ENCODE data around the gene PGBD5.
A peak's percentile ranks its signal among the peaks of the same experiment; 100 is the strongest.

Gene PGBD5

GRCh38 chr1:230322421-230322756 is 103.7 kb downstream of the PGBD5 start:
- DNase-seq (ENCODE audit: low spot score): no peak

GRCh38 chr1:230321741-230322420 is 104.3 kb downstream of the PGBD5 start:
- no peak for DNase-seq (ENCODE audit: low spot score)

DNA sequence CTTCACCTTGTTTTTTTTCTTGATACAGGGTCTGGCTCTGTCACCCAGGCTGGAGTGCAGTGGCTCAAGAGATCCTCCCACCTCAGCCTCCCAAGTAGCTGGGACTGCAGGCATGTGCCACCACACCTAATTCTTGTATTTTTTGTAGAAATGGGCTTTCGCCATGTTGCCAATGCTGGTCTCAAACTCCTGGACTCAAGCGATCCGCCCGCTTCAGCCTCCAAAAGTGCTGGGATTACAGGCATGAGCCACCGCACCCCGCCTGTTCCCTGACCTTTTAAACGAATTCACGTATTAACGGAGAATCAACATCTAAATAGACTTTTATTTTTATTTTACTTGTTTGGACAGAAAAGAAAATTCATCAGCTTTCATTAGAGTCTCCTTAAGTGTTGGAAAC is 104.8 kb downstream of the PGBD5 start:
- no peak for DNase-seq (ENCODE audit: low spot score)

DNA sequence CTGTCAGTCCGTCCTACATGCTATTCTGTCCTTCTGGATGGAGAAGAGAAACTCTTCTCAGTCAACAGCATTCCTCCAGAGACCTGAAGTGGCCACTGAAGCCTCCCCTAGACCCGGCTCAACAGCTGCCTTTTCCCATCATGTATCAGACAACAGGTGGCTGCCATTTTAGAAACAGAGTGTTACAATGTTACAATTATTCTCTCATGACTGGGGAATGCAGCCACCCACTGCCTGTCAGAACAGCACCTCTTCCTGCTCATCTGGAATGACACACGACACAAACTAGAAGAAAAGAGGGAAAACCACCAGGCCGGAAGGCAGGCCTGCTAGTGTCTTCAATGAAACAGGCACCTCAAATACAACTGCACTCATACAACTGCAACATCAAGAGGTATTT is 105.3 kb downstream of the PGBD5 start:
- DNase-seq (ENCODE audit: low spot score): no peak

GRCh38 chr1:230319014-230319747 is 107.0 kb downstream of the PGBD5 start:
- DNase-seq (ENCODE audit: low spot score): no peak

- no peak for DNase-seq (ENCODE audit: low spot score)
These were observed 108.0 kb downstream of the PGBD5 start for GRCh38 chr1:230317823-230318819.

- no peak for DNase-seq (ENCODE audit: low spot score)
These were observed 109.0 kb downstream of the PGBD5 start for GRCh38 chr1:230316864-230317745.

GRCh38 chr1:230315099-230315498 is 111.0 kb downstream of the PGBD5 start:
- no peak for DNase-seq (ENCODE audit: low spot score)

DNA sequence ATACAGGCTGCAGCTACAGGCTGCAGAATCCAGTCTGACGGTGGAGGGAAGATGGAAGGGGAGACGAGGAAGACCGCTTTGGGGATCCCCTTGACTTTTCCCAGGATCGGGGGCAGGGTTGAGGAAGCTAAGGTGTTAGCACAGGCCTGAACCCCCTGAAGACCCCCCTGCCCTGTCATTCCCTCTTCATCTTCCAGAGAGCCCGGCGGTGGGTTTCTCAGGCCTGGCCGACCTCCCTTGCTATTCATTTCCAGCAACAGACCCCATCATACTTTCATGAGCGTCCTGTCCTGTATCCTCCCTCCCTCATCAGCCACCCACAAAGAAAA is 112.0 kb downstream of the PGBD5 start:
- no peak for DNase-seq (ENCODE audit: low spot score)

- DNase-seq (ENCODE audit: low spot score): no peak
These were observed 112.5 kb downstream of the PGBD5 start for GRCh38 chr1:230313453-230314141.

DNA sequence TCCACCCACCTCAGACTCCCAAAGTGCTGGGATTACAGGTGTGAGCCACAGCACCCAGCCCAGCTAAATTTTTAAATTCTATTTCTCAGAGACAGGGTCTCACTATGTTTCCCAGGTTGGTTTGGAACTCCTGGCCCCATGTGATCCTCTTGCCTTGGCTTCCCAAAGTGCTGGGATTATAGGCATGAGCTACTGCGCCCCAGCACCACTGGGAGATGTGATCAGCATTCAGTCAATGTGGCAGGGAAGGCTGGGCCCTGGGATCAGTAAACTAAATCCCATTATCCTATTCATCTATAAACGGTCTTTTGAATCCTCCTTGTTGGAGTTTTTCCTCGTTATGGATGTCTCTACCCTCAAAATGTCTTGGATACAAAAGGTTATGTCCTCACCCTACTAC is 113.5 kb downstream of the PGBD5 start:
- DNase-seq (ENCODE audit: low spot score): no peak

- DNase-seq (ENCODE audit: low spot score): peak; percentile 82
These were observed 115.6 kb downstream of the PGBD5 start for GRCh38 chr1:230310381-230311163.

- no peak for DNase-seq (ENCODE audit: low spot score)
These were observed 116.4 kb downstream of the PGBD5 start for GRCh38 chr1:230309646-230310177.

GRCh38 chr1:230308821-230309220 is 117.3 kb downstream of the PGBD5 start:
- DNase-seq (ENCODE audit: low spot score): no peak

DNA sequence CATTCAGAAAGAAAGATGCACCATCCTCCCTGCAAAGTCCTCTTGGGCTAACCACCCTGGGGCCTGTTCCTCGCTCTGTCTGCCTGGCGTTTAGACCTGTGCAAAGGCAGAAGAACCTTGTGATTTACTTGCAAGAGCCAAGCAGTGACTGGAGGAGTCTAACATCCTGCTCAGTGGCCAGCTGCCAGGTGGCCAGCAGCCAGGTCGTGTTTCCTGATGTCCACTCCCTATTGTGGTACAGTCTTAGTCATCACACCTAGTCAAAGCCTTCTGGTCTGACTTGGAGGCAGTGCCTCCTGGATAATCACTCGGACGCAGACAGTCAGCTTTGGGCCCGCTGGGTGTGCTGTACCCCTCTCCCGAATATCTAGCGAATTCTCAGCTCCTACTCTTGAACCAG is 118.1 kb downstream of the PGBD5 start:
- no peak for DNase-seq (ENCODE audit: low spot score)

GRCh38 chr1:230307213-230307612 is 118.9 kb downstream of the PGBD5 start:
- no peak for DNase-seq (ENCODE audit: low spot score)

- DNase-seq (ENCODE audit: low spot score): no peak
These were observed 120.0 kb downstream of the PGBD5 start for GRCh38 chr1:230306169-230306568.

GRCh38 chr1:230303822-230304221 is 122.3 kb downstream of the PGBD5 start:
- no peak for DNase-seq (ENCODE audit: low spot score)

GRCh38 chr1:230303069-230303468 is 123.1 kb downstream of the PGBD5 start:
- no peak for DNase-seq (ENCODE audit: low spot score)

DNA sequence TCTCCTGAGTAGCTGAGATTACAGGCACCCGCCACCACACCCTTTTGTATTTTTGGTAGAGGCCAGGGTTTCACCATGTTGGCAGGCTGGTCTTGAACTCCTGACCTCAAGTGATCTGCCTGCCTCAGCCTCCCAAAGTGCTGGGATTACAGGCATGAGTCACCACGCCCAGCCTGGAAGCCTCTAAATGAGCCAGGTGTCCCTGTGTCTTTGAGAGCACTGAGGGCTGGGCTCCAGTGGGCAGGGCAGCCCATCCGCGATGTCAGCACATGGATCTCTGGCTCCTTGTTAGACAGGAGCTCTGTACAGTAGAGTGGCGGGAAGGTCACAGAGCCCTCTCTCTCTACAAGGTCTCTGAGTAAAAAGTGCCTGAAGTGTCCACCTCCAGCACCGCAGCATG is 124.3 kb downstream of the PGBD5 start:
- DNase-seq (ENCODE audit: low spot score): no peak
